AG09309 (cell line): ENCODE measurements around the gene JAZF1.

Source experiments
- DNase-seq: peaks from one replicate; pipeline ENCODE4 v3.0.0-alpha.2; 2010; ENCODE audit warnings: low read depth
- H3K4me3 ChIP-seq: 2 replicates; pipeline ENCODE4 v1.5.1; 2011; ENCODE audit warnings: mild to moderate bottlenecking, low read depth, low read length, moderate library complexity; ENCODE audit not compliant: control insufficient read depth
- CTCF ChIP-seq: IDR thresholded peaks from 2 replicates; pipeline ENCODE4 v1.5.1; 2011; ENCODE audit warnings: mild to moderate bottlenecking, low read depth, low read length, inconsistent platforms; ENCODE audit not compliant: insufficient read depth, control insufficient read depth; ENCODE audit errors: missing control alignments

Gene JAZF1

GRCh38 chr7:28106321-28106829, 74.2 kb downstream of the JAZF1 start:
- no peak for DNase-seq
- no peak overlapping the region for H3K4me3 ChIP-seq
- TF ChIP-seq CTCF = no peak

GRCh38 chr7:28105234-28105633, 75.4 kb downstream of the JAZF1 start:
- no peak overlapping the region for H3K4me3 ChIP-seq
- no peak for DNase-seq
- TF ChIP-seq CTCF = no peak

GRCh38 chr7:28104811-28105210, 75.8 kb downstream of the JAZF1 start:
- no peak for DNase-seq
- no peak overlapping the region for H3K4me3 ChIP-seq
- TF ChIP-seq CTCF = no peak

GRCh38 chr7:28104041-28104541, 76.5 kb downstream of the JAZF1 start:
- DNase-seq = no peak
- no peak overlapping the region for H3K4me3 ChIP-seq
- TF ChIP-seq CTCF = no peak

GRCh38 chr7:28102797-28103196, 77.8 kb downstream of the JAZF1 start:
- no peak for TF ChIP-seq CTCF
- no peak for DNase-seq
- H3K4me3 ChIP-seq = no peak overlapping the region

GRCh38 chr7:28096713-28097112, 83.9 kb downstream of the JAZF1 start:
- no peak overlapping the region for H3K4me3 ChIP-seq
- DNase-seq = no peak
- peak; percentile 69 for TF ChIP-seq CTCF

GRCh38 chr7:28095231-28095630, 85.4 kb downstream of the JAZF1 start:
- DNase-seq = no peak
- H3K4me3 ChIP-seq = no peak overlapping the region
- no peak for TF ChIP-seq CTCF
